ENCODE data around the gene KIAA0232.
A peak's percentile ranks its signal among the peaks of the same experiment; 100 is the strongest.
"Not testable (repeated sequence)": the region's sequence is repeated elsewhere in the genome, so short reads cannot be mapped to it uniquely, and the experiment has no call there.

The KIAA0232 gene

DNA sequence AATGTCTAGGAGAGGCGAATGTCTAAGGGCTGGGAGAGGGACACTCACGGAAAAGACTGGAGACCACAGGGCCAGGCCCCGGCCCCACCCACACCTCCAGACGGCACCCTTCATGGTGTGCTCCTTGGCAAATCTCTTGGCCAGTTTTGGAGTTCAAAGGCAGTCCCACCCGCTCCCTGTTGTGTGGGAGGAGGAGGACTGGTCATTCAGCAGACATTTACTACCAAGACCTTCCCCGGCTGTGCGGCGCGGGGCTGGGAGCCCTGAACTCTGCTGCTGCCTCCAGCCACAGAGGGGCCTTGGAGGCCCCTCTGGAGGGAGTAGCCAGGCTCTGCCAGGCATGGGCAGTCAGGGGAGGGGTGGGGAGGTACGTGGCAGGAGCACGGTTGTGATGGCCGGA, 118.4 kb downstream of the KIAA0232 start:
- no peak for DNase-seq (ENCODE audit: low read depth)

DNA sequence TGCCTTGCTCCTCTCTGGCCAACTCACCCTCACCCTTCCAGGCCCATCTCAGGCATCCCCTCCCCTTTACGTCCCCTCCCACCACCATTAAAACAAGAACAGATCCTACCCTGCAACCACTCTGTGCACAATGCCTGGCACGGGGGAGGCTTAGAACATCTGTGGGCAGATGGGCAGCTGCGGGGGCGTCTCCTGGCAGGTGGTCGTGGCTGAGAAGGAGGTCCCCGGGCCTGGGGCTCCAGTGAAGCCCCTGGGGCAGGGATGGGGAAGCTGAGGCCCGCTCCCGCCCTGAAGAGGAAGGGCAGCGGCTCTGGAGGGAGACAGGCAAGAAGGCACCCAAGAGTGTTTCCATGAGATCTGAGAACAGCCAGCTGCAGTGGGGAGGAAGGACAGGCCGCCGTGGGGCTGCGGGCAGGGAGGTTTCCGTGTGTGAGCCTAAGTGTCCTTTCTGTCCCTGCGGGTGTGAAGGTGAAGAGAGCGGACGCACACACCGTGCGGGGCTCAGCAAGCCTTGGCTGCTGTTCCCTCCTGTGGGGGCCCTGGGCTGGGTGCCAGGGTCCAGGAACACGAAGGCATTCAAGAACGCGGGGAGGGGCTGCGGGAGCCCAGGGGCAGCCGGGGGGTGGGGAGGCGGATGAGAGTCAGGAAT, 119.3 kb downstream of the KIAA0232 start:
- no peak for DNase-seq (ENCODE audit: low read depth)

- no peak for DNase-seq (ENCODE audit: low read depth)
Observed at GRCh38 chr4:6902318-6903042, 120.0 kb downstream of the KIAA0232 start.

- DNase-seq (ENCODE audit: low read depth) = no peak
Observed at GRCh38 chr4:6905516-6906445, 123.3 kb downstream of the KIAA0232 start.

- DNase-seq (ENCODE audit: low read depth) = not testable (repeated sequence)
Observed at GRCh38 chr4:6906486-6906885, 124.0 kb downstream of the KIAA0232 start.

DNA sequence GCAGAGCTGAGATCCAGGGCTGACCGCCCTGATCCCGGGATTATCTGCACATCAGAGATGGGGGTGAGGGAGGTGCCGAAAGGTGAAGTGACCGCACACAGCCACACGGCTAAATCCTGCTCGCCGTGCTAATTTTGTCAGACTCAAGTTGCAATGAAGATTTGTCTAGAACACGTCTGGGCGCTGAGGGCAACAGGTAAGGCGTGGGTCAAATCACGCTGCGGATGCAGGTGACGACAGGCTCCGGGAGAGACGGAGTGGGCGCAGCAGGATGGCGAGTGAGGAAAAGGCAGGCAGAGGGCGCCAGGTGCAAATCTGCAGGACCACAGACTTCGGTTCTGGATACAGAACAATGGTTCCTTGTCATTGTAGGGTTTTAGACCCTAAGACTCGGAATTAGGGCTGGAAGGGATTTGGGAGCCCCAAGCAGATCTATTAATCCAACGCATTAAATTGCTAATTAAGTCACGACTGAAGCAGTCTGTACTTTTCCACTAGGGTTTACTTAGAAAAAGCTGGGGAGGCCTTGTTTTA, 125.2 kb downstream of the KIAA0232 start:
- DNase-seq (ENCODE audit: low read depth) = no peak

GRCh38 chr4:6908432-6909112, 126.0 kb downstream of the KIAA0232 start:
- peak; percentile 1 for DNase-seq (ENCODE audit: low read depth)

DNA sequence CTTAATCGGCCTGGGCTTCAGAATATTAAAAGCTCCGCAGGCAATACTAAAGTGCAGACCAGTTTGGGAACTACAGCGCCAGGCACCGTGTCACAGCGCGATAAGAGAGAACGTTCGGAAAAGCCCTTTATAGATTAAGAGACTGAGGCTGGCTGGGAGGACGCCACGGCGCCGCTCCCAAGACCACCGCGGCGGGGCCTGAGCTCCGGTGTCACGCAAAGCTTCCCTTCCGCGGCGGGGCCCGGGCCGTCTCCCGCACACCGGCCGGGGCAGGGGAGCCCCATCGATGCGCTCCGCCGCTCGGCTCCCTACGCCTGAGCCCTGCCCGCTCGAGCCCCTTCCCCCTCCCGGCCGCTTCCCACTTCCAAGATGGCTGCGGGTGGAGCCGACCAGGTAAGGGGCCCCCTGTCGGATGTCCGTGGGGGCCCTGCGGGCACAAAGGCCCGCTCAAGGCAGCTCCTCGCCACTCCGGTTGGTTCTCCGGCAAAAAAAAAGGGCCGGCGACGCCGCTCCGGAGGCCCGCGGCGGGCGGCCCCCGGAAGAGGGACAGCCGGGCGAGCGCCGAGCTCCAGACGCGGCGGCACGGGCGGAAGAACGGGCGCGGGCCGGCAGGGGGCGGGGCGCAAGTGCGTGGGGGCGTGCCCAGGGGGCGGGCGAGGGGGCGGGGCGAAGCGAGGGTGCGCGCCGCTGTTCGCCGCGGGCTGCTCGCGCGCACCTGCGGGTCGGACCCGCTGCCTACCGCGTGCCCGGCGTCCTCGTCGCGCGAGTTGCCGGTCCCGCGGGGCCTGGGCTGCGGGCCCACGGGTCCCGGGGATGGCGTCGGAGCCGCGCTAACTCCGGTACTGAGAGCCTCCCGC, 126.8 kb downstream of the KIAA0232 start, which contains the start of gene TBC1D14:
TBC1D14 (plus strand) TSS at position 714 of the 857 bp plus-strand sequence. CDS start 13,564 bp downstream, outside the sequence.
- peak; percentile 48 for DNase-seq (ENCODE audit: low read depth)

DNA sequence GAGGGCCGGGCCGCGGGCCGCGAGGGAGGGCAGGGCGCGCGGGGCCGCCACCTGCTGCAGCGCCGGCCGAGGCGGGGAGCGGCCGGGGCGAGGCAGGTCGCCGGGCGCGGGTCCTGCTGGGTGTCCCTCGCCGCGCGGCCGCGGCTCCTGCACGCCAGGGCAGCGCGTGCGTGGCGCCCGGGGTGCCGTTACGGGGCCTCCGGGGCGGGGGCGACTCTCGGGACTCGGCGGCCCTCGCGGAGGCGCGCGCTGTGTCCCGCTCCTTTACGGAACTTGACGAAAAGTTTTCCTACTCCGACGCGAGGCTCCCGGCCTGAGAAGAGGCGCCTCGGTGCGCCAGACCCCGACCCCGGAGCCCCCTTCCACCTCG, 127.4 kb downstream of the KIAA0232 start:
- no peak for DNase-seq (ENCODE audit: low read depth)

DNA sequence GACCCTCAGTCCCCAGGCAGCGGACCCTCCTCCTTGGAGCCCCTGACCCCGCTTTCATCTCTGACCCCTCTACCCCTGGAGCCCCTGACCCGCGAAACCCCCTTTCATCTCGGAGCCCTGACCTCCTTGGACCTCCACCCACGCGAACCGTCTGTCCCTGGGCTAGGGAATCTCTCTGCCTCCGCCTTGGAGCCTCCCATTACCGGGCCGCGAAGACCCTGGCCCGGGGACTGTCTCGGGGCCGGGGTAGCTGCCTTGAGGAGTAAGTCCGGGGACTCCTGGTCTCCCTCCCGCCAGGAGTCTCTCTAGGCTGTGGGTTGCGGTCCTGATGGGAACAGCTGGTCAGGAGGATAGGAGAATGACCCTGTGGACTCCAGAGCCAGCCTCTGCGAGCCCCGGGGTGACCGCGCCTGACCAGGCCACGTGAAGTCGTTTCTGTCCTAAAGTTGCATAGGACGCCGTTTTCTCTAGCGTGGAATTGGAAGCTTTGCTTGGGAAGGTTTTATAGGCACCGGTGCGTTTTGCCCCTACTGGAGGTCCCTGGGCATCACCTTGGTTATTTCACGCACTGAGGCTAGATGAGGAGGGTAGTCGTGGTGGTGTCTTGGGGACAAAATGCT, 127.9 kb downstream of the KIAA0232 start:
- DNase-seq (ENCODE audit: low read depth) = no peak

GRCh38 chr4:6910960-6911874, 128.7 kb downstream of the KIAA0232 start:
- DNase-seq (ENCODE audit: low read depth) = no peak

DNA sequence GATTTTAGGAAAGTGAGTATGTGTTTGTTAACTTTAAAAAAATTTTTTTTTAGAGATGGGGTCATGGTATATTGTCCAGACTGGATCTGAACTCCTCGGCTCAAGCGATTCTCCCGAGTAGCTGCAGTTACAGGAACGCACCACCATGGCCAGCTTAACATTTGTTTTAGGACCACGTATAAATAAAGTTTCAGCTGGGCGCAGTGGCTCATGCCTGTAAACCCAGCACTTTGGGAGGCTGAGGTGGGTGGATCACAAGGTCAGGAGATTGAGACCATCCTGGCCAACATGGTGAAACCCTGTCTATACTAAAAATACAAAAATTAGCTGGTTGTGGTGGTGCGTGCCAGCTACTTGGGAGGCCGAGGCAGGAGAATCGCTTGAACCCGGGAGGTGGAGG, 129.4 kb downstream of the KIAA0232 start:
- DNase-seq (ENCODE audit: low read depth) = not testable (repeated sequence)

- DNase-seq (ENCODE audit: low read depth) = no peak
Observed at GRCh38 chr4:6912441-6912840, 129.9 kb downstream of the KIAA0232 start.

DNA sequence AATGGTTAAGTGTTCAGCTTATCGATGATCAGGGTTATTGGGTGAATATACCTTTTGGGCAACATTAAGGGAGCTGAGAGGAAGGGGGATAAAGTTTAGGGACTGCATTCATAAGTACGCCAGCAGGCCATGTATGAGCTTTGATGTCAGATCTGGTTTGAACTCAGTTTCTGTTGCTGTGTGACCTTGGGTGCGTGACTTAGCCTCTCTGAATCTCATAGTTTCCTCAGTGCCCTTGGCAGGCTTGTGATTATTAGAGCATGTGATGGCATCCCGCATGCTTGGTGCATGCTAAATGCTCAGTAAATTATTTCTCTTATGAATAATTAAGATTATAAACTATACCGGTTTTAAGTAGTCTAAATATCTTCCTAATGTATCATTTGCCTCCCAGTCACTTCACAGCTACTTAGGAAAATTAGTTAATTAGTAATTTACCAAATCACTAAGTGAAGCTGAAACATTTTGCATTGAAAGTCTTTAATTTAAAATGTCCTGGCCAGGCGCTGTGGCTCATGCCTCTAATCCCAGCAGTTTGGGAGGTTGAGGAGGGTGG, 130.9 kb downstream of the KIAA0232 start:
- no peak for DNase-seq (ENCODE audit: low read depth)

DNA sequence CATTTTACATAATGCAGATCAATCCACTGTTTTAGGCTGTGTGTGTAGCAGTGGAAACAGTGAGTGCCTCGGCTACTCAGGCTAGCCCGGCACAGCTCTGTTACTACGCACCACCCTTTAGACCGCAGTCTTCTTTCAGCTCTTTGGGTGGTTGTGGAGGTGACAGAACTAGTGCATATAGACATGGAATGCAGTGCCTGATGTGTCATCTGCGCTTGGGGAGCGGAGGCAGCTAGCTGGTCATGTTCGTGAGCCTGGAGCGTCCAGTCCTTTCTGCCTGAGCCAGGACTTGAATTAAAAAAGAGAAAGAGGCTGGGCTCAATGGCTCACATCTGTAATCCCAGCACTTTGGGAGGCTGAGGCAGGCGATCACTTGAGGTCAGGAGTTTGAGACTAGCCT, 131.9 kb downstream of the KIAA0232 start:
- no peak for DNase-seq (ENCODE audit: low read depth)

DNA sequence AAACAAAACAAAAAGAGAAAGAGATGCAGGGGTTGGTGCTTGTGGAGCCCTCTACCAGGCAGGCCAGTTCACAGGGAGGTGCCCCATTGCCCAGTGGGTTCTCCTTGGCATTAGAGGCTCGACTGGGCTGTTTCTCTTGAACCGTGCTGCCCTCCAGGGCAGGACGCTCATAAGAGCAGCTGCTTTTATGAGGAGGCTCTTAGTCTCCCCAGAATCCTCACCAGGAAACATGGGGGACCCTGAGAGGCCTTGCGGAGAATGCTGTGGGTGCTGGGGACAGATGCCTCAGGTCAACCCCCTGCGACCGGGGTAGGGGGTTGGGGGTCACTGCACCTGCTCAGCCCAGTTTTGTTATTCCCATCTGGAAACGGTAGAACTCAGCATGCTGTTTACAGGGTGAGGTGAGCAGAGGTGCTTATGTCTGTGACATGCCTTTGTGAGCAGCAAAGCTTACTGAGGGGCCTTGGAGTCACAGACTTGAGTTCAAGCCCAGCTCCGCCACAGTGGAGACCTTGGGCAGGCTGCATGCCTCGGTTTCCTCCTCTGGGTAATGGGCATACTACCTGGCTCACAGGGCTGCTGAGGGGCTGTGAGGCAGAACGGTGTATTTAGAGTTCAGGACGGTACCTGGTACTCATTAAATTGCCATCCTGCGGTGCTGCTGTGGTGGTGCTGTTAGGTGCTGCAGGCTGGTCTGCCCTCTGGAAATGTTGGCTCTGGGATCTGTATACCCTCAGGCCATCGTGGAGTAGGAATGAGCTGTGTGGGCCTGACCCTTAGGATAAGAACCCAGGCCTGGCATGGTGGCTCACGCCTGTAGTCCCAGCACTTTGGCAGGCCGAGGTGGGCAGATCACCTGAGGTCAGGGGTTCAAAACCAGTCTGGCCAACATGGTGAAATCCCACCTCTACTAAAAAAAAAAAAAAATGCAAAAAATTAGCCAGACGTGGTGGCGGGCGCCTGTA, 132.8 kb downstream of the KIAA0232 start:
- no peak for DNase-seq (ENCODE audit: low read depth)

GRCh38 chr4:6916069-6916586, 133.6 kb downstream of the KIAA0232 start:
- DNase-seq (ENCODE audit: low read depth) = no peak

Data from HS-27A (cell line).